Activated T-helper 1 cell treated with anti-CD3 and anti-CD28 coated beads, Interleukin-12 subunit alpha, Interleukin-12 subunit beta, Interleukin-2, Interleukin-4 antibody, amounts not matched to agents 30 ng/mL and 10 ng/mL and 1 ng/mL, durations not matched to agents 14 hours and 24 hours and 36 hours (primary cell): Measurements from ENCODE around the gene MPZ. TPM values are rescaled to one million over a fixed set of nuclear protein-coding genes. Genes with fewer than 3 reads are reported as not detected.

ENCODE experiments used
- DNase-seq: peaks from one replicate; pipeline ENCODE4 v3.0.0; 2021; ENCODE audit warnings: low spot score
- H3K27ac Mint-ChIP-seq: one replicate; pipeline ENCODE4 v1.8.0; 2021; ENCODE audit warnings: mild to moderate bottlenecking, mixed read lengths
- H3K27me3 Mint-ChIP-seq: one replicate; pipeline ENCODE4 v1.8.0; 2022; ENCODE audit warnings: mild to moderate bottlenecking, moderate library complexity, mixed read lengths; ENCODE audit not compliant: insufficient read depth
- H3K36me3 Mint-ChIP-seq: one replicate; pipeline ENCODE4 v1.8.0; 2021; ENCODE audit warnings: low read depth, mixed read lengths
- H3K4me1 Mint-ChIP-seq: one replicate; pipeline ENCODE4 v1.8.0; 2021; ENCODE audit warnings: low read depth, mixed read lengths
- H3K4me3 Mint-ChIP-seq: one replicate; pipeline ENCODE4 v1.8.0; 2021; ENCODE audit warnings: mild to moderate bottlenecking, moderate library complexity, mixed read lengths
- H3K9me3 Mint-ChIP-seq: one replicate; pipeline ENCODE4 v1.8.0; 2021; ENCODE audit warnings: mixed read lengths
- intact Hi-C: fragments of 100-400 bp; cut with micrococcal nuclease; formaldehyde crosslinking; loops from one replicate; pipeline ENCODE4 v1.15.1; 2024
- total RNA-seq: library from RNA; stranded (reverse); gene quantifications from 2 replicates; pipeline ENCODE4 v1.2.3, GENCODE V29; 2022

Gene MPZ
- total RNA-seq, 1 donor from 2014 or later, result 4.0 TPM

- no peaks in the 10 kb centered on the region for H3K9me3 Mint-ChIP-seq
- H3K27me3 Mint-ChIP-seq, result peaks cover 16% of the 10 kb centered on the region
- H3K36me3 Mint-ChIP-seq, result peaks cover 5% of the 10 kb centered on the region
- intact Hi-C loops, result no loop called here
- H3K27ac Mint-ChIP-seq, result no peak overlapping the region
- H3K4me3 Mint-ChIP-seq, result no peak overlapping the region
- H3K4me1 Mint-ChIP-seq, result peaks cover 6% of the 10 kb centered on the region
- DNase-seq, result no peak
Observed at GRCh38 chr1:161287482-161288054, 22.2 kb downstream of the MPZ start.

GRCh38 chr1:161285521-161285920 is 24.2 kb downstream of the MPZ start:
- DNase-seq, result no peak
- intact Hi-C loops, result no loop called here
- Mint-ChIP-seq H3K27ac (no peak overlapping the region), H3K4me1 (peaks cover 6% of the 10 kb centered on the region), H3K36me3 (peaks cover 5% of the 10 kb centered on the region), H3K27me3 (peaks cover 17% of the 10 kb centered on the region), H3K9me3 (no peaks in the 10 kb centered on the region), H3K4me3 (no peak overlapping the region)

GRCh38 chr1:161285113-161285512 is 24.7 kb downstream of the MPZ start:
- H3K4me3 Mint-ChIP-seq, result no peak overlapping the region
- no peaks in the 10 kb centered on the region for H3K9me3 Mint-ChIP-seq
- H3K27ac Mint-ChIP-seq, result no peak overlapping the region
- peaks cover 6% of the 10 kb centered on the region for H3K4me1 Mint-ChIP-seq
- DNase-seq, result no peak
- peaks cover 4% of the 10 kb centered on the region for H3K36me3 Mint-ChIP-seq
- H3K27me3 Mint-ChIP-seq, result peaks cover 20% of the 10 kb centered on the region
- intact Hi-C loops, result no loop called here

GRCh38 chr1:161282991-161283390 is 26.8 kb downstream of the MPZ start:
- H3K36me3 Mint-ChIP-seq, result peaks cover 2% of the 10 kb centered on the region
- peaks cover 25% of the 10 kb centered on the region for H3K27me3 Mint-ChIP-seq
- peaks cover 6% of the 10 kb centered on the region for H3K4me1 Mint-ChIP-seq
- H3K4me3 Mint-ChIP-seq, result no peak overlapping the region
- H3K9me3 Mint-ChIP-seq, result no peaks in the 10 kb centered on the region
- H3K27ac Mint-ChIP-seq, result no peak overlapping the region
- no peak for DNase-seq
- intact Hi-C loops, result no loop called here

- no peaks in the 10 kb centered on the region for H3K9me3 Mint-ChIP-seq
- no peak overlapping the region for H3K4me3 Mint-ChIP-seq
- H3K36me3 Mint-ChIP-seq, result no peaks in the 10 kb centered on the region
- intact Hi-C loops, result no loop called here
- peaks cover 17% of the 10 kb centered on the region for H3K27me3 Mint-ChIP-seq
- H3K4me1 Mint-ChIP-seq, result no peaks in the 10 kb centered on the region
- H3K27ac Mint-ChIP-seq, result no peak overlapping the region
- no peak for DNase-seq
Observed at GRCh38 chr1:161274874-161275273, 34.9 kb downstream of the MPZ start.

GRCh38 chr1:161273402-161273801 is 36.4 kb downstream of the MPZ start:
- DNase-seq, result no peak
- H3K27me3 Mint-ChIP-seq, result peaks cover 12% of the 10 kb centered on the region
- H3K4me3 Mint-ChIP-seq, result no peak overlapping the region
- H3K4me1 Mint-ChIP-seq, result no peaks in the 10 kb centered on the region
- no peak overlapping the region for H3K27ac Mint-ChIP-seq
- H3K36me3 Mint-ChIP-seq, result no peaks in the 10 kb centered on the region
- no peaks in the 10 kb centered on the region for H3K9me3 Mint-ChIP-seq
- intact Hi-C loops, result no loop called here

- Mint-ChIP-seq H3K9me3 (no peaks in the 10 kb centered on the region), H3K4me1 (no peaks in the 10 kb centered on the region), H3K4me3 (no peak overlapping the region), H3K27ac (no peak overlapping the region), H3K36me3 (no peaks in the 10 kb centered on the region), H3K27me3 (peaks cover 6% of the 10 kb centered on the region)
- intact Hi-C loops, result no loop called here
- DNase-seq, result no peak
Observed at GRCh38 chr1:161267321-161267720, 42.4 kb downstream of the MPZ start.

GRCh38 chr1:161266836-161267235 is 42.9 kb downstream of the MPZ start:
- Mint-ChIP-seq H3K4me1 (no peaks in the 10 kb centered on the region), H3K36me3 (no peaks in the 10 kb centered on the region), H3K27ac (no peak overlapping the region), H3K4me3 (no peak overlapping the region), H3K9me3 (no peaks in the 10 kb centered on the region), H3K27me3 (peaks cover 8% of the 10 kb centered on the region)
- no peak for DNase-seq
- intact Hi-C loops, result no loop called here

- Mint-ChIP-seq H3K36me3 (no peaks in the 10 kb centered on the region), H3K4me1 (no peaks in the 10 kb centered on the region), H3K4me3 (no peak overlapping the region), H3K27me3 (peaks cover 14% of the 10 kb centered on the region), H3K27ac (no peak overlapping the region), H3K9me3 (no peaks in the 10 kb centered on the region)
- intact Hi-C loops, result no loop called here
- no peak for DNase-seq
Observed at GRCh38 chr1:161266202-161266601, 43.6 kb downstream of the MPZ start.

- no peak overlapping the region for H3K4me3 Mint-ChIP-seq
- H3K36me3 Mint-ChIP-seq, result no peaks in the 10 kb centered on the region
- peaks cover 21% of the 10 kb centered on the region for H3K27me3 Mint-ChIP-seq
- no peaks in the 10 kb centered on the region for H3K4me1 Mint-ChIP-seq
- intact Hi-C loops, result no loop called here
- DNase-seq, result no peak
- no peaks in the 10 kb centered on the region for H3K9me3 Mint-ChIP-seq
- H3K27ac Mint-ChIP-seq, result no peak overlapping the region
Observed at GRCh38 chr1:161265305-161265704, 44.5 kb downstream of the MPZ start.

- H3K27ac Mint-ChIP-seq, result no peak overlapping the region
Observed at GRCh38 chr1:161261261-161262235, 48.2 kb downstream of the MPZ start.

GRCh38 chr1:161260376-161261260 is 49.1 kb downstream of the MPZ start:
- H3K27ac Mint-ChIP-seq, result no peak overlapping the region
- no peak overlapping the region for H3K4me3 Mint-ChIP-seq
- H3K36me3 Mint-ChIP-seq, result peaks cover 6% of the 10 kb centered on the region
- H3K9me3 Mint-ChIP-seq, result peaks cover 20% of the 10 kb centered on the region
- DNase-seq, result no peak
- intact Hi-C loops, result no loop called here
- H3K27me3 Mint-ChIP-seq, result peaks cover 43% of the 10 kb centered on the region
- H3K4me1 Mint-ChIP-seq, result peaks cover 16% of the 10 kb centered on the region

More at GRCh38 chr1:161261261-161262235, 48.2 kb downstream of the MPZ start:
- H3K4me3 Mint-ChIP-seq, result no peak overlapping the region
- DNase-seq, result no peak
- H3K4me1 Mint-ChIP-seq, result peaks cover 16% of the 10 kb centered on the region
- peaks cover 6% of the 10 kb centered on the region for H3K36me3 Mint-ChIP-seq
- intact Hi-C loops, result no loop called here
- peaks cover 42% of the 10 kb centered on the region for H3K27me3 Mint-ChIP-seq
- H3K9me3 Mint-ChIP-seq, result peaks cover 20% of the 10 kb centered on the region
